ENCODE measurements around the gene DYTN.

The DYTN gene

GRCh38 chr2:206696910-206697309 lies 21.3 kb downstream of the DYTN start:
- H3K27ac ChIP-seq, result no peak overlapping the region

GRCh38 chr2:206693399-206694137 lies 24.6 kb downstream of the DYTN start:
- TF ChIP-seq, protein P1, sequence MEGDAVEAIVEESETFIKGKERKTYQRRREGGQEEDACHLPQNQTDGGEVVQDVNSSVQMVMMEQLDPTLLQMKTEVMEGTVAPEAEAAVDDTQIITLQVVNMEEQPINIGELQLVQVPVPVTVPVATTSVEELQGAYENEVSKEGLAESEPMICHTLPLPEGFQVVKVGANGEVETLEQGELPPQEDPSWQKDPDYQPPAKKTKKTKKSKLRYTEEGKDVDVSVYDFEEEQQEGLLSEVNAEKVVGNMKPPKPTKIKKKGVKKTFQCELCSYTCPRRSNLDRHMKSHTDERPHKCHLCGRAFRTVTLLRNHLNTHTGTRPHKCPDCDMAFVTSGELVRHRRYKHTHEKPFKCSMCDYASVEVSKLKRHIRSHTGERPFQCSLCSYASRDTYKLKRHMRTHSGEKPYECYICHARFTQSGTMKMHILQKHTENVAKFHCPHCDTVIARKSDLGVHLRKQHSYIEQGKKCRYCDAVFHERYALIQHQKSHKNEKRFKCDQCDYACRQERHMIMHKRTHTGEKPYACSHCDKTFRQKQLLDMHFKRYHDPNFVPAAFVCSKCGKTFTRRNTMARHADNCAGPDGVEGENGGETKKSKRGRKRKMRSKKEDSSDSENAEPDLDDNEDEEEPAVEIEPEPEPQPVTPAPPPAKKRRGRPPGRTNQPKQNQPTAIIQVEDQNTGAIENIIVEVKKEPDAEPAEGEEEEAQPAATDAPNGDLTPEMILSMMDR (conservative IDR thresholded peaks at IDR 0.05), result peak; percentile 67
- no peak overlapping the region for H3K27ac ChIP-seq

More at GRCh38 chr2:206696910-206697309, 21.3 kb downstream of the DYTN start:
- TF ChIP-seq, protein P1 (conservative IDR thresholded peaks at IDR 0.05), result no peak

DNA sequence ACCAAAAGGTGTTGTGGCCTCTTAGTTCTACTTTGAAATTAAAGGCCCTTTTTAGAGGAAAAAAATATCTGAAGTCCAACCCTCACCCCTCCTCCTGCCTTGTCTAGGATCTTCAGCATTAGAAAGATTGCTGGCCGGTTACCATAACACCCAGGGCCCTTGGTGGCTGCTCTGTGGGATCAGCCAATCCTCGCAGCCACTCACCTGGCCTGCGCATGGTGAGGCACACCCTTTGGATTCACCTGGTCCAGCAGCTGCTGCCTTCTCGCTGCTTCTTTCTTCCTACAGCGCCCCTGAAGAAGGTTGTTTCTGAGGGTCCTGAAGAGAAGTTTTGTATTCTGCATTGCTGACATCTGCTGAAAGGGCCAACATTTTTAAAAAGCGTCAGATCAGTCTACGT lies 25.2 kb downstream of the DYTN start:
- no peak overlapping the region for H3K27ac ChIP-seq
- TF ChIP-seq, protein P1 (conservative IDR thresholded peaks at IDR 0.05), result no peak

DNA sequence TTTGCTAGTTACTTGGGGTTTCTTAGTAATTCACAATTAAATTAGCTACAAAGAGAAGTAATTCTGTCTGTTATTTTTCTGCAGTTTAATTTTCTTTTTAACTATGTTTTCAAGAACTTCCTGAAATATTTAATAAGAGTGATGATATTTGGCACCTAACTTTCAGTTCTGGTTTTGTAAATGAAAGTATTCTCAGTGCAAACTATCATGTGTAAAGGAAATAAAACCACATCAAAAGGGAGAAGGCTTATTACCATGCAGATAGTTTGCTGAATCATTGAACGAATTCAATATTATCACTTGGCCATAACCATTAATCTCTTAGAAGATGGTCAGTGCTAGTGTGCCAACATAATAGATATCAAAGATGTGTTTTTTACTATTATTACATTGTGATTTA lies 29.2 kb downstream of the DYTN start:
- TF ChIP-seq, protein P1 (conservative IDR thresholded peaks at IDR 0.05), result no peak
- no peak overlapping the region for H3K27ac ChIP-seq

GRCh38 chr2:206688453-206688852 lies 29.7 kb downstream of the DYTN start:
- H3K27ac ChIP-seq, result no peak overlapping the region
- TF ChIP-seq, protein P1 (conservative IDR thresholded peaks at IDR 0.05), result no peak

- H3K27ac ChIP-seq, result no peak overlapping the region
- TF ChIP-seq, protein P1 (conservative IDR thresholded peaks at IDR 0.05), result no peak
Observed at GRCh38 chr2:206683546-206683945, 34.6 kb downstream of the DYTN start.

GRCh38 chr2:206670531-206671319 lies 47.5 kb downstream of the DYTN start:
- TF ChIP-seq, protein P1 (conservative IDR thresholded peaks at IDR 0.05), result no peak
- no peak overlapping the region for H3K27ac ChIP-seq
